Suppressor macrophage (primary cell): ENCODE results near the gene RPS8.
"Not testable (repeated sequence)": the region's sequence is repeated elsewhere in the genome, so short reads cannot be mapped to it uniquely, and the experiment has no call there.

Experiments
- DNase-seq, 4 experiments: peaks; one replicate each; pipeline ENCODE4 v3.0.0-alpha.2; 2020 to 2022
- total RNA-seq, 17 experiments: gene quantifications; one replicate each; lab custom pipeline; 2026; ENCODE audit warnings: mixed read lengths in 6 of 17, inconsistent platforms in 3 of 17; lab: John Stamatoyannopoulos, UW

RPS8 gene
- 223 to 565 (median 375) reads per million in 17 experiments for total RNA-seq

DNA sequence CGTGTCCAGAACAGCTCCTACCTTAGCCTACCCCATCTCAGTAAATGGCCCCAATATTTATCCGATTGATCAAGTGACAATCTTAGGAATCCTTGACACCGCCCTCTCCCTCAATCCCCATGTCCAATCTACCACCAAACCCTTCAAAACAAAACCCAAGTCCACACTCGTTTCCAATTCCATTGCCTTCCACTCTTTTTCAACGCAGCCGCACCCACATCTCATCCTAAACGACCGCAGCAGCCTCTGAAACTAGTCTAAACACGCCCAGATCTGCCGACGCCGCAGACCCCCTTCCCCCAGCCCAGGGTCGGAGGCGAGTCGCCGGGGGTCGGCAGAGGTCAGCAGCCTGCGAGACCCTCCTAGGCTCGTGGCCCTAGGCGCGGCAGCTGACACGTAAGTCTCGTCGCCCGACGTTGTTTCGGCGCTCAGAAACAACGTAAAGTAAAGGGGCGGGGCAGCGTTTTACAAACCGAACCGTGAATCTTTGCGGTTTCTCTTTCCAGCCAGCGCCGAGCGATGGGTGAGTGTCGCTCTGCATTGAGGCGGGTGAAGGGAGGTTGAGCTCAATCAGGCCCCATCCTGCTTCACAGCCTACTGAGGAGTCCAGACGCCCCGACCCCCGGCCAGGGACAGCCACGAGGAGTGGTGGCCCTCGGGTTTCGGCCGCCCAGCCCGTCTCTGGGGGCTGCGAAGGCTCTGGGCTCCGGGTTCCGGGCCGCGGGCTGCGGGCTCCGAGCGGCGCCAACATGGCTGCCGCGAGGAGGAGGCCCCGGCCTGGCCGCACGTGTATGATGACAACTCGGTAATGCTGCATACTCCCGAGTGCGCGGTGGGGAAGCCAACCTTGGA is at the start of gene RPS8:
Gene RPS8, plus strand, starts transcription at position 463 of the 852 bp plus-strand sequence. Its CDS starts 57 bp downstream, at position 520.
- DNase-seq, result peak; percentile 96 to 97 (median 96)

- DNase-seq, result peak; percentile 98 to 99 (median 98)
Measured at GRCh38 chr1:44730741-44731512, 44.4 kb upstream of the RPS8 start, which contains the start of gene RNU5D-1. RNU5D-1 (minus strand) TSS chr1:44731170.

- DNase-seq, result no peak
Measured at GRCh38 chr1:44733365-44733764, 42.0 kb upstream of the RPS8 start.

GRCh38 chr1:44733784-44734183 is 41.6 kb upstream of the RPS8 start:
- no peak for DNase-seq

GRCh38 chr1:44735992-44736391 is 39.3 kb upstream of the RPS8 start:
- DNase-seq, result no peak

- not testable (repeated sequence) for DNase-seq
Measured at GRCh38 chr1:44738953-44739306, 36.4 kb upstream of the RPS8 start.

DNA sequence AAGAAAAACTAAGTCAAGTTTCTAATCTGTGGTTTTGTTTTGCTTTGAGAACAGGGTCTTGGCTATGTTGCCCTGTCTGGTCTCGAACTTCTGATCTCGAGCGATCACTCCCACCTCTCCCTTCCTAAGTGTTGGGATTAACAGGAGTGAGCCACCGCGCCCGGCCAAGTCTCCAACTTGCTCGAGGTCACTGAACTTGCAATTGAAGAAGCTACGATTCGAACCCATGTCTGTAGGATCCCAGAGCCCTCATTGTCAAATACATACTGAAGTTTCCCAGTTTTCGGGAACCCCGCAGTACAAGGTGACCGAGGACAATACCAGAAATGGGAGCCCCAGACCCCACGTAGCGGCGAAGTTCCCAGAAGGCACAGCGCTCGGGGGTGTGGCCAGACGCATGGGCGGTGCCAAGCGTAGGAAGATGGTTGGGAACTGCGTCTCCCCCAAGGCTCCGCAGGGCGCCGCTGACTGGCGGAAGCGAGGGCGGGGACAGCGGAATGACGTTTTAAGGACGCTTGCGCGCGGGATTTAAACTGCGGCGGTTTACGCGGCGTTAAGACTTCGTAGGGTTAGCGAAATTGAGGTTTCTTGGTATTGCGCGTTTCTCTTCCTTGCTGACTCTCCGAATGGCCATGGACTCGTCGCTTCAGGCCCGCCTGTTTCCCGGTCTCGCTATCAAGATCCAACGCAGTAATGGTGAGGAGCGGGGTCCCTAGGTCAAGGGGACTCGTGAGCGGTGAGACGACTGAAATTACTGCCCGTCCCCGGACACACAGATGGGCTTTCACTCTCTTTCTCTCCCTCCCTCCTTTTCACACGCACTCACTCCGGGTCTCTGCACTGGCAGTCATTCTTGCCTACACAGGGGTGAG is 35.8 kb upstream of the RPS8 start, which contains the start of gene KIF2C:
Gene KIF2C, plus strand, starts transcription at position 531 of the 872 bp plus-strand sequence. Its CDS starts 96 bp downstream, at position 627.
- peak; percentile 99 for DNase-seq

- peak in 2 of 4 experiments; percentile 16 to 41 for DNase-seq
Measured at GRCh38 chr1:44740179-44740617, 35.1 kb upstream of the RPS8 start.

DNA sequence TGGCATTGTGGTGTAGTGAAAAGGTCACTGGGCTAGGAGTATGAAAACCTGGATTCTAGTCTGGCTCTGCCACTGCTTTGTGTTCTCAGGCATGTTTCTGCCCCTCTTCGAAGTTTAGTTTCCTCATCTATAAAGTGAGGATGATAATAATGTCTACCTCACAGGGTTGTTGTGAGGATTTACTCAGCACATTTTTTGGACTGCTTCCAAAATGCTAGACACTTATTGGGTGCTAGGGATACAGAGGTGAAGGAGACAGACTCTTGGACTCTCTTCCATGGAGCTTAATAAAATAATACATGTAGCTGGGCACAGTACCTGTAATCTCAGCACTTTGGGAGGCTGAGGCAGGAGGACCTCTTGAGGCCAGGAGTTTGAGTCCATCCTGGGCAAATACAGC is 32.1 kb upstream of the RPS8 start:
- DNase-seq, result no peak

DNA sequence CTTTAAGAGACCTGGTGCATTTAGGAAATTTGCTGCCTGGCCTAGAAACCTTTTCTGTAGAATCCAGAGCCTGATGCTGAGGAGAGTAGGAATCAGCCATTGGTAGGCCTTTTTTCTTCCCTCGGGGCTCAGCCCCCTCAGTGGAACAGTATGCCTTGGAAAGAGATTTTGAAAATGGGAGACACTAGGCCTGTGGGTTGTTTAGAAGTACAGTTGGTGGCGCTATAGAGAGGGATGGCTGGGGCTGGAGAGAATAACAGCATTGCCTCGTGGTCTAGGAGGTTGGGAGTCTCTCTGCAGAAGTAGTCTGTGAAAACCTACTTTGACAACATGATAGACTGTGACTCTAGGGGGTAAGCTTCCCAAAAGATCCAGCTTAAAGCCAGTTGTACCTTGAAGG is 27.5 kb upstream of the RPS8 start:
- no peak for DNase-seq

- no peak for DNase-seq
Measured at GRCh38 chr1:44757420-44757819, 17.9 kb upstream of the RPS8 start.

GRCh38 chr1:44759077-44759476 is 16.3 kb upstream of the RPS8 start:
- DNase-seq, result no peak

DNA sequence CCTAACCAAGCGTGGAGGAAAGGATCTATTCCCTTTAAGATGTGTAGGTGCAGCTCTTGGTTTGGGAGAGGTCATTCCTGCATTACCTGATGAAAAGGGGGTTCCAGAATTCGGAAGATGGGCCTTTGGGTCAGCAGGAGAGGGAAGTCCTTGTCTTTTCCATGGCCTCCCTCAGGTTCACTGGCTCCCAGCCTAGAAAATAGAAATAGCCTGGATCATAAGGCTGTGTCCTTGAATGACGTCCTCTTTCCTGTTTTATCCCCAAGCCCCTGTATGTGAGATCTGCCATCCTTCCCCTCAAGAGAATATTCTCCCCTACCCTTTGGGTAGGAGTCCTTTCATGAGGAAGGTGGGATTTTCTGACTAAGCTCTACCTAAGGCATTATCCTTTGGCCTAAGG is 14.5 kb upstream of the RPS8 start:
- no peak for DNase-seq

- DNase-seq, result not testable (repeated sequence)
Measured at GRCh38 chr1:44766421-44766820, 8.9 kb upstream of the RPS8 start.

- peak; percentile 45 to 72 (median 61) for DNase-seq
Measured at GRCh38 chr1:44775930-44776729, 790 bp downstream of the RPS8 start.

GRCh38 chr1:44776730-44777068 is 1.4 kb downstream of the RPS8 start:
- no peak for DNase-seq

DNA sequence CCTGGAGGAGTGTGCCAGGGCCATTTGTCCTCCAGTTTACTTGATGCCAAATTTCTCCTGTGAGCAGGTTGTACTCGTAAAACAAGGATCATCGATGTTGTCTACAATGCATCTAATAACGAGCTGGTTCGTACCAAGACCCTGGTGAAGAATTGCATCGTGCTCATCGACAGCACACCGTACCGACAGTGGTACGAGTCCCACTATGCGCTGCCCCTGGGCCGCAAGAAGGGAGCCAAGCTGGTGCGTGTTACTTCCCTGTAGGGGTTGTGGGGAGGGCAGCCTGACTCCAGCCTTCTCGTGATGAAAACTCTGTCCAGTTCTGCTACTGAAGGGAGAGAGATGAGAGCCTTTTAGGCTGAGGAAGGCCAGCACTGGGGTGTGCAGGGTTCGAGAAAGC is 2.2 kb downstream of the RPS8 start:
- DNase-seq, result no peak

DNA sequence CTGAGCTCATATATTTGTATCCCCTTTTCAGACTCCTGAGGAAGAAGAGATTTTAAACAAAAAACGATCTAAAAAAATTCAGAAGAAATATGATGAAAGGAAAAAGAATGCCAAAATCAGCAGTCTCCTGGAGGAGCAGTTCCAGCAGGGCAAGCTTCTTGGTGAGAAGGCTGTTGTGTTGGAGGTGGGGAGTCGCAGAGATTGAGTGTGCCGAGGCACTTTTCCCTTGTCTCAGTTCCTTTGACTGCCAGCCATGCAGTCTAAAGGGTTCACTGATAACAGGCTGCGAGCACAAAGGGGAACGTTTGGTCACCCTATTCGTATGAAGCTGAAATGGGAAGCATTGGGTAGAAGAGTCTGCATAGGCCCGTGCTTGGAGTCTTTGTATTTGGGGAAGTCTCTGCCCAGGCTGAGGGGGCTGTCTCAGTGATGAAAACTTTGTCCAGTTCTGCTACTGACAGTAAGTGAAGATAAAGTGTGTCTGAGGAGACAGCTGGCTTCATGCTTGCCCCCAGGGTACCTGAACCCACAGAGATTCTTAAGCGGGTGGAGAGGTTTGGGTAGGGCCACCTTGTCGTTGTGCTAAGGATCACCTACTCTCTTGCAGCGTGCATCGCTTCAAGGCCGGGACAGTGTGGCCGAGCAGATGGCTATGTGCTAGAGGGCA is 2.8 kb downstream of the RPS8 start:
- peak; percentile 69 to 83 (median 78) for DNase-seq

- no peak for DNase-seq
Measured at GRCh38 chr1:44778705-44779576, 3.6 kb downstream of the RPS8 start.

GRCh38 chr1:44780583-44781121 is 5.3 kb downstream of the RPS8 start:
- DNase-seq, result no peak
